Panc1 (cell line): ENCODE measurements around the gene CNIH1. TPM values are rescaled to one million over a fixed set of nuclear protein-coding genes. Genes with fewer than 3 reads are reported as not detected.

Source experiments
- ATAC-seq: fragments of 200-7000 bp; cut with Tn5 transposase; 2 replicates; pipeline ENCODE4 v1.9.1; 2020; ENCODE audit warnings: mild to moderate bottlenecking, moderate library complexity
- BruUV-seq: library from RNA; stranded (reverse); fragments of 400-500 nt; replicated peaks from 2 replicates; lab custom pipeline; 2021; lab: Mats Ljungman, UMichigan
- CTCF ChIA-PET: fragments of 300-600 bp; sonication (Branson Sonifier 250); formaldehyde crosslinking; loops from one replicate; lab custom pipeline; 2022; ENCODE audit warnings: antibody characterized with exemption; lab: Charles Lee
- POLR2A ChIA-PET: fragments of 300-600 bp; sonication (Branson Sonifier 250); formaldehyde crosslinking; loops from one replicate; lab custom pipeline; 2022; ENCODE audit warnings: antibody characterized with exemption; lab: Charles Lee
- DNase-seq: peaks from one replicate; pipeline ENCODE4 v3.0.0-alpha.2; 2010; ENCODE audit warnings: low read depth, low spot score
- H3K27ac ChIP-seq: 2 replicates; pipeline ENCODE4 v1.5.1; 2011; ENCODE audit warnings: mild to moderate bottlenecking, low read length, inconsistent platforms
- H3K27me3 ChIP-seq: fragments of 200-500 bp; sonication (Bioruptor generic); 2 replicates; pipeline ENCODE4 v1.6.0; 2014; ENCODE audit warnings: low read length, inconsistent platforms; ENCODE audit not compliant: control insufficient read depth, insufficient read depth
- H3K36me3 ChIP-seq: fragments of 200-500 bp; sonication (Bioruptor generic); 2 replicates; pipeline ENCODE4 v1.5.1; 2014; ENCODE audit warnings: inconsistent platforms, mild to moderate bottlenecking, low read length, moderate library complexity; ENCODE audit not compliant: control insufficient read depth, insufficient read depth
- H3K4me1 ChIP-seq: 2 replicates; pipeline ENCODE4 v1.5.1; 2011; ENCODE audit warnings: inconsistent platforms, mild to moderate bottlenecking, low read length, moderate library complexity; ENCODE audit not compliant: control insufficient read depth, insufficient read depth
- H3K4me3 ChIP-seq, 2 experiments: 2 replicates each; pipeline ENCODE4 v1.5.1; 2011 to 2012; ENCODE audit warnings: low read depth in 2 of 2, low read length in 2 of 2, mild to moderate bottlenecking in 2 of 2, inconsistent platforms in 1 of 2, moderate library complexity in 1 of 2
- H3K9me3 ChIP-seq: fragments of 200-500 bp; sonication (Bioruptor generic); 2 replicates; pipeline ENCODE4 v1.5.1; 2014; ENCODE audit warnings: low read depth, mild to moderate bottlenecking, inconsistent platforms, low read length, moderate library complexity; ENCODE audit not compliant: control insufficient read depth, insufficient read depth
- POLR2AphosphoS5 ChIP-seq: IDR thresholded peaks from 2 replicates; pipeline ENCODE4 v1.6.1; 2012; ENCODE audit warnings: mild to moderate bottlenecking, low read depth, low read length, moderate library complexity
- SIN3A ChIP-seq: IDR thresholded peaks from 2 replicates; pipeline ENCODE4 v1.6.1; 2012; ENCODE audit warnings: low read depth, mild to moderate bottlenecking, low read length, moderate library complexity, borderline replicate concordance; ENCODE audit not compliant: insufficient read depth
- TCF7L2 ChIP-seq: IDR thresholded peaks from 2 replicates; pipeline ENCODE4 v1.6.1; 2011; ENCODE audit warnings: mild to moderate bottlenecking, low read depth, low read length, inconsistent platforms
- in situ Hi-C: cut with HindIII; loops from 2 replicates; pipeline ENCODE4 v1.10.0; 2016; ENCODE audit warnings: low sequenced_read_pairs, low pct_unique_long_range_greater_than_20kb
- intact Hi-C: fragments of 100-400 bp; cut with micrococcal nuclease; formaldehyde crosslinking; loops from one replicate; pipeline ENCODE4 v1.10.0; 2022; ENCODE audit not compliant: unreplicated experiment
- total RNA-seq: library from RNA; stranded (reverse); gene quantifications from one replicate; pipeline ENCODE4 v1.2.1, GENCODE V29; 2021; ENCODE audit not compliant: unreplicated experiment
- TF ChIP-seq, protein P1 (sequence below): fragments of 450-650 bp; IDR thresholded peaks from 2 replicates; pipeline ENCODE4 v1.5.1; 2017; ENCODE audit warnings: mild to moderate bottlenecking
- TF ChIP-seq, protein P2 (sequence below), 2 experiments: IDR thresholded peaks; 2 replicates each; pipeline ENCODE4 v1.6.1; 2011 to 2012; ENCODE audit warnings: low read depth in 2 of 2, control low read depth in 1 of 2, low read length in 1 of 2, mild to moderate bottlenecking in 1 of 2, moderate library complexity in 1 of 2; ENCODE audit not compliant: insufficient read depth in 1 of 2

Gene CNIH1
- total RNA-seq, 1 experiment from 2014 or later = 83.7 TPM

DNA sequence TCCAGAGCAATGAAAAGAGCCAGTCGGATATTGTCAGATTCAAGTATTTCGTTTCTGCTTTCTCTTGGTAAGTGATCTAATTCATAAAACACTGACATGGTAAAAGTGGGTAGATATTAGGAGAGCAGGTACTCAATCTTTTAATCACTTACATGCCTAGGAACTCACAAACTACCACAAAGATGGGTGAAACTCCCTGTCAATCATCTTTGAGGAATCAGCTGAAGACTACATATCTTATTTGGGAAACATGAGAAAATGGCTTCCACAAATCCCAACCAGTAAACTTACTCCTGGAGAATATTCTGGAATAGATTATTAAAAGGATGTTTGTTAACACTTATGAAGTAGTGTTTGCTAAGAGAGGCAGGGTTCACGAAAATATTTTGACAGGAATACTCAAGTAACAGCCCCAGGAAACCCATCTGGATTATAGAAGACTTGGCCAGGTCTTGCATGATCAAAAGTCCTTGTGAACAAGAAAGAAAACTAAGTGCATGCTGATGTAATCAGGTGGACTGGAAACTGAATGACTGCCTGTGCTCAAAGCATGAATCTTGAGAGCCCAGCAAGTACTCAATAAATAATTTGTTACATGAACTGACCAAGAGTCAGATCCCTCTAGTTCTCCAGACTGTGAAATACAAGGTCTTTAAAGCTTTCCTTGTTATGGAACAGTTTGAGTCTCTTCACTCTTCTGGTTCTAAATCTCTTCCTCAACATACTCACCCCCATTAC, 15.5 kb downstream of the CNIH1 start:
- BruUV-seq = no TSS peak
- peaks cover 13% of the 10 kb centered on the region for H3K36me3 ChIP-seq
- H3K4me1 ChIP-seq = no peaks in the 10 kb centered on the region
- ATAC-seq = no peak
- H3K4me3 ChIP-seq = no peak overlapping the region
- POLR2A ChIA-PET = no interaction called here
- TF ChIP-seq TCF7L2 (no peak), POLR2AphosphoS5 (no peak), SIN3A (no peak)
- TF ChIP-seq, protein P1, sequence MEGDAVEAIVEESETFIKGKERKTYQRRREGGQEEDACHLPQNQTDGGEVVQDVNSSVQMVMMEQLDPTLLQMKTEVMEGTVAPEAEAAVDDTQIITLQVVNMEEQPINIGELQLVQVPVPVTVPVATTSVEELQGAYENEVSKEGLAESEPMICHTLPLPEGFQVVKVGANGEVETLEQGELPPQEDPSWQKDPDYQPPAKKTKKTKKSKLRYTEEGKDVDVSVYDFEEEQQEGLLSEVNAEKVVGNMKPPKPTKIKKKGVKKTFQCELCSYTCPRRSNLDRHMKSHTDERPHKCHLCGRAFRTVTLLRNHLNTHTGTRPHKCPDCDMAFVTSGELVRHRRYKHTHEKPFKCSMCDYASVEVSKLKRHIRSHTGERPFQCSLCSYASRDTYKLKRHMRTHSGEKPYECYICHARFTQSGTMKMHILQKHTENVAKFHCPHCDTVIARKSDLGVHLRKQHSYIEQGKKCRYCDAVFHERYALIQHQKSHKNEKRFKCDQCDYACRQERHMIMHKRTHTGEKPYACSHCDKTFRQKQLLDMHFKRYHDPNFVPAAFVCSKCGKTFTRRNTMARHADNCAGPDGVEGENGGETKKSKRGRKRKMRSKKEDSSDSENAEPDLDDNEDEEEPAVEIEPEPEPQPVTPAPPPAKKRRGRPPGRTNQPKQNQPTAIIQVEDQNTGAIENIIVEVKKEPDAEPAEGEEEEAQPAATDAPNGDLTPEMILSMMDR = no peak
- TF ChIP-seq, protein P2, sequence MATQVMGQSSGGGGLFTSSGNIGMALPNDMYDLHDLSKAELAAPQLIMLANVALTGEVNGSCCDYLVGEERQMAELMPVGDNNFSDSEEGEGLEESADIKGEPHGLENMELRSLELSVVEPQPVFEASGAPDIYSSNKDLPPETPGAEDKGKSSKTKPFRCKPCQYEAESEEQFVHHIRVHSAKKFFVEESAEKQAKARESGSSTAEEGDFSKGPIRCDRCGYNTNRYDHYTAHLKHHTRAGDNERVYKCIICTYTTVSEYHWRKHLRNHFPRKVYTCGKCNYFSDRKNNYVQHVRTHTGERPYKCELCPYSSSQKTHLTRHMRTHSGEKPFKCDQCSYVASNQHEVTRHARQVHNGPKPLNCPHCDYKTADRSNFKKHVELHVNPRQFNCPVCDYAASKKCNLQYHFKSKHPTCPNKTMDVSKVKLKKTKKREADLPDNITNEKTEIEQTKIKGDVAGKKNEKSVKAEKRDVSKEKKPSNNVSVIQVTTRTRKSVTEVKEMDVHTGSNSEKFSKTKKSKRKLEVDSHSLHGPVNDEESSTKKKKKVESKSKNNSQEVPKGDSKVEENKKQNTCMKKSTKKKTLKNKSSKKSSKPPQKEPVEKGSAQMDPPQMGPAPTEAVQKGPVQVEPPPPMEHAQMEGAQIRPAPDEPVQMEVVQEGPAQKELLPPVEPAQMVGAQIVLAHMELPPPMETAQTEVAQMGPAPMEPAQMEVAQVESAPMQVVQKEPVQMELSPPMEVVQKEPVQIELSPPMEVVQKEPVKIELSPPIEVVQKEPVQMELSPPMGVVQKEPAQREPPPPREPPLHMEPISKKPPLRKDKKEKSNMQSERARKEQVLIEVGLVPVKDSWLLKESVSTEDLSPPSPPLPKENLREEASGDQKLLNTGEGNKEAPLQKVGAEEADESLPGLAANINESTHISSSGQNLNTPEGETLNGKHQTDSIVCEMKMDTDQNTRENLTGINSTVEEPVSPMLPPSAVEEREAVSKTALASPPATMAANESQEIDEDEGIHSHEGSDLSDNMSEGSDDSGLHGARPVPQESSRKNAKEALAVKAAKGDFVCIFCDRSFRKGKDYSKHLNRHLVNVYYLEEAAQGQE (IDR thresholded peaks at IDR 0.05; ENCODE audit: insufficient read depth in 1 of 2, low read depth in 2 of 2, low read length in 1 of 2) = no peak
- H3K9me3 ChIP-seq = no peaks in the 10 kb centered on the region
- CTCF ChIA-PET = interaction anchor here (0.6 kb wide), 1 partner anchor 21 kb away, joined by 12 read pairs; no protein-coding TSS in a partner anchor
- DNase-seq = no peak
- no peaks in the 10 kb centered on the region for H3K27me3 ChIP-seq
- intact Hi-C loops = no loop called here
- H3K27ac ChIP-seq = no peak overlapping the region
- in situ Hi-C loops = no loop called here

DNA sequence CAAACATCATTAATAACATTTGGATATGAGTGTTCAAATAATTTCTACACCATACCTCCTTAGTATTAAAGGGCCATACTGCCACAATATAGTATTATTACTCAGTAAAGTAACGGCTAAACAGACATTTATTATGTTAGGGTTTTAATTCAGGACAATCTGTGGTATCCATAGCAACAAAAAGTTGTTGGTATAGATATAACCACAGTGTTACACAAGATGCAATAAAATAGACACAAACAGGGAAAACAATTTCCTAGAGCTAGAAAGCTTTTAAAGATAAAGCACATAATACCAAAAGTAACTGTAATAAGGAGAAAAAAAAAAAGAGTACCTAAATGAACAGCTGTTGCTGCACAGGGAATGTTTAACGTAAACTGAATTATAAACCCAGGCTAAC, 16.1 kb downstream of the CNIH1 start:
- no peaks in the 10 kb centered on the region for H3K4me1 ChIP-seq
- H3K4me3 ChIP-seq = no peak overlapping the region
- H3K36me3 ChIP-seq = peaks cover 13% of the 10 kb centered on the region
- no peak for ATAC-seq
- no peaks in the 10 kb centered on the region for H3K27me3 ChIP-seq
- in situ Hi-C loops (no loop called here), intact Hi-C loops (no loop called here)
- H3K9me3 ChIP-seq = no peaks in the 10 kb centered on the region
- H3K27ac ChIP-seq = no peak overlapping the region
- no TSS peak for BruUV-seq
- no peak for DNase-seq
- CTCF ChIA-PET = no interaction called here
- TF ChIP-seq POLR2AphosphoS5 = no peak
- no peak for TF ChIP-seq SIN3A
- TF ChIP-seq, protein P2 (IDR thresholded peaks at IDR 0.05; ENCODE audit: insufficient read depth in 1 of 2, low read depth in 2 of 2, low read length in 1 of 2) = no peak
- TF ChIP-seq, protein P1 = no peak
- no peak for TF ChIP-seq TCF7L2
- POLR2A ChIA-PET = interaction anchor here (0.7 kb wide), 1 partner anchor 968 kb away, joined by 4 read pairs; no protein-coding TSS in a partner anchor
